ENCODE measurements around the gene CLEC2D. TPM values are rescaled to one million over a fixed set of nuclear protein-coding genes. Genes with fewer than 3 reads are reported as not detected.
"Not testable (repeated sequence)": the region's sequence is repeated elsewhere in the genome, so short reads cannot be mapped to it uniquely, and the experiment has no call there.

The CLEC2D gene
- total RNA-seq, 1 donor from 2014 or later, result 4.6 TPM

DNA sequence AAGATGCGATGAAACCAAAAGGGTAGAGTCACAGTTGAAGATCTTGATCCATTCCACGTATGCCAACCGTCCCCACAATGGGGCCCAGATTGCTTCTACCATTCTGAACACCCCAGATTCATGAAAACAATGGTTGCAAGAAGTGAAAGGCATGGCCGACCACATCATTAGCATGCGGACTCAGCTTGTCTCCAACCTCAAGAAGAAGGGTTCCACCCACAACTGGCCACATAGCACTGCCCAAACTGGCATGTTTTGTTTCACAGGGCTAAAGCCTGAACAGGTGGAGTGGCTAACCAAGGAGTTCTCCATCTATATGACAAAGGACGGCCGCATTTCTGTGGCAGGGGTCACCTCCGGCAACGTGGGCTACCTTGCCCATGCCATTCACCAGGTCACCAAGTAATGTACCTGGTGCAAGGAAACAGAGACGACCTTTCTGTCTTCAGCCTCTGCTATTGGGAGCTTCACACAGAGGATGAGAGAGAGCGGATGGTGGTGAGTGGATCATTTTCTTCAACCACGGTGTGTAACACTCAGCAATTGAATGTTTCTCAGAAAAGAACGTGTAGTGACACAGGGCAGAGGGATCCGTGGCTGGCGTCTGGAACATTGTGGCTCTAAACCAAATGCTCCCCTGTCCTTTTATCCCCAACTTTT is 26.8 kb upstream of the CLEC2D start:
- Mint-ChIP-seq H3K27ac (ENCODE audit: unreplicated experiment) (no peak overlapping the region), H3K4me3 (ENCODE audit: unreplicated experiment) (no peak overlapping the region), H3K27me3 (ENCODE audit: low read depth) (no peaks in the 10 kb centered on the region), H3K36me3 (ENCODE audit: low read depth) (no peaks in the 10 kb centered on the region), H3K4me1 (ENCODE audit: low read depth) (peaks cover 9% of the 10 kb centered on the region), H3K9me3 (ENCODE audit: low read depth) (peaks cover 2% of the 10 kb centered on the region)
- no peak for TF ChIP-seq CTCF (IDR thresholded peaks at IDR 0.05)
- no peak for DNase-seq (ENCODE audit: low spot score)

DNA sequence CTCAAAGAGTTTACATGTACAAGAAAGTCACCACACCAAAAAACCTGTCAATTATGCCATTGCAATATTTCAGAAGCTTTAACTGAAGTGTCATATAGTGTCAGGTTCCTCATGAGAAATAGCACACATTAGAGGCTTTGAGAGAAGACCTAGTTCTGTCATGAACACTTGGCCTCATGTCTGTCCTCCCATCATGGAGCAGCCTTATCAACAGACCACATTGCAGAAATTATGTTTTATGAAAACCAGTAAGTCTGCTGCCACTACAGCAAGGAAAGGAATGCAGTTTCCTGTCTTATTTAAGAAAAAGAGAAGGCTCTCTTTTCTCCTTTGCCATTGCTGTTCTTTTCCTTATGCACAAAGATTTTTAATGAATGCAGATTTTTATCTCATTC is 26.2 kb upstream of the CLEC2D start:
- Mint-ChIP-seq H3K9me3 (ENCODE audit: low read depth) (peaks cover 2% of the 10 kb centered on the region), H3K27me3 (ENCODE audit: low read depth) (no peaks in the 10 kb centered on the region), H3K4me1 (ENCODE audit: low read depth) (peaks cover 10% of the 10 kb centered on the region), H3K27ac (ENCODE audit: unreplicated experiment) (no peak overlapping the region), H3K4me3 (ENCODE audit: unreplicated experiment) (no peak overlapping the region), H3K36me3 (ENCODE audit: low read depth) (no peaks in the 10 kb centered on the region)
- no peak for DNase-seq (ENCODE audit: low spot score)
- no peak for TF ChIP-seq CTCF (IDR thresholded peaks at IDR 0.05)

GRCh38 chr12:9644985-9645551 is 24.4 kb upstream of the CLEC2D start:
- DNase-seq (ENCODE audit: low spot score); H3K36me3 Mint-ChIP-seq (ENCODE audit: low read depth); H3K4me3 Mint-ChIP-seq (ENCODE audit: unreplicated experiment); H3K9me3 Mint-ChIP-seq (ENCODE audit: low read depth); H3K27me3 Mint-ChIP-seq (ENCODE audit: low read depth); H3K27ac Mint-ChIP-seq (ENCODE audit: unreplicated experiment): not testable (repeated sequence)
- peaks cover 28% of the 10 kb centered on the region for H3K4me1 Mint-ChIP-seq (ENCODE audit: low read depth)

GRCh38 chr12:9646794-9647781 is 22.4 kb upstream of the CLEC2D start:
- peak overlapping the region; percentile 87 for H3K27ac Mint-ChIP-seq (ENCODE audit: unreplicated experiment)
- H3K9me3 Mint-ChIP-seq (ENCODE audit: low read depth), result peaks cover 7% of the 10 kb centered on the region
- peak overlapping the region; percentile 87 for H3K4me3 Mint-ChIP-seq (ENCODE audit: unreplicated experiment)
- DNase-seq (ENCODE audit: low spot score), result no peak
- no peak for TF ChIP-seq CTCF (IDR thresholded peaks at IDR 0.05)
- peaks cover 3% of the 10 kb centered on the region for H3K36me3 Mint-ChIP-seq (ENCODE audit: low read depth)
- H3K27me3 Mint-ChIP-seq (ENCODE audit: low read depth), result no peaks in the 10 kb centered on the region
- H3K4me1 Mint-ChIP-seq (ENCODE audit: low read depth), result peaks cover 45% of the 10 kb centered on the region

GRCh38 chr12:9647825-9648700 is 21.4 kb upstream of the CLEC2D start:
- Mint-ChIP-seq H3K4me1 (ENCODE audit: low read depth) (peaks cover 45% of the 10 kb centered on the region), H3K9me3 (ENCODE audit: low read depth) (peaks cover 7% of the 10 kb centered on the region), H3K4me3 (ENCODE audit: unreplicated experiment) (peak overlapping the region; percentile 87), H3K36me3 (ENCODE audit: low read depth) (peaks cover 3% of the 10 kb centered on the region), H3K27ac (ENCODE audit: unreplicated experiment) (peak overlapping the region; percentile 94), H3K27me3 (ENCODE audit: low read depth) (no peaks in the 10 kb centered on the region)
- TF ChIP-seq CTCF (IDR thresholded peaks at IDR 0.05), result peak; percentile 24
- no peak for DNase-seq (ENCODE audit: low spot score)

Measured in chondrocyte (in vitro differentiated cells).